HG03196 (cell line): ENCODE results near the gene FAHD1.
"Not testable (repeated sequence)": the region's sequence is repeated elsewhere in the genome, so short reads cannot be mapped to it uniquely, and the experiment has no call there.

ENCODE experiments used
- ATAC-seq: cut with Tn5 transposase; IDR thresholded peaks from one replicate; pipeline ENCODE4 v1.9.1; 2021; ENCODE audit not compliant: unreplicated experiment

Gene FAHD1

GRCh38 chr16:1834096-1834495 is 7.1 kb downstream of the FAHD1 start:
- ATAC-seq: no peak

DNA sequence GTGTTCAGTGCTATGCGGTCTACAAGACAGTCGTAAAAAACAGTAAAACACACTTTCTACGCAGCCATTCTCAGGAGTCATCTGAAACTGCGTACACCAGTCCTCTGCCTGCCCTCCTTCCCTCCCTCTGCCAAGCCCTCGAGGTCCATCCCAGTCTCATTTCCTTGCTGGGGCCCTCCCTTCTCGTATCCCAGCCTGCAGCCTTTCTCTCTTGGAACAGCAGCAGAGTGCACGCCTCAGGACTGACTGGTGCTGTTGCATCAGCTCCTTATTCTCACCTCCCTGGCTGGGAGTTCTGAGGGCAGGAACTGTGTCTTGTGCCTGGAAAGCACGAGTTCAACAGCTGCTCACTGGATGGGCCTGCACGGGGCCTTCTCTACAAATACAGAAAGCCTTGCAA is 12.5 kb downstream of the FAHD1 start:
- ATAC-seq: no peak

GRCh38 chr16:1845985-1846384 is 19.0 kb downstream of the FAHD1 start:
- no peak for ATAC-seq

GRCh38 chr16:1846416-1846815 is 19.4 kb downstream of the FAHD1 start:
- ATAC-seq: no peak

DNA sequence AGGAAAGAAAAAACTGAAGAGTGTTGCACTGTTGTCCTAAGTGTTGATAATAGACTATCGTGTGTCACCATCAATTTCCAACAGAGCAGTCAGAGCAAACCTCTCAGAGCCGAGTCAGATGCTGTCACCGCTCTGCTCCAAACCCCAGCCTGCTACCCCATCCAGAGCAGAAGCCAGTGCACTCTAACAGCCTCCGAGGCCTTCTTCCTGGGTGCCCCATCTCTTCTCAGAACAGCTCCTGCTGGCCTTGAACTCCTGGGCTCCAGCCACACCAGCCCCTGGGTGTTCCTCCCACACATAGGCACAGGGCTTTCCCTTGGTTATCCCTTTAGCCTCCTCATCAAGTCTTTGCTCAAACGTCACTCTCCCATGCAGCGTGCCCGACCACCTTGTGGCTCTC is 24.0 kb downstream of the FAHD1 start:
- no peak for ATAC-seq

DNA sequence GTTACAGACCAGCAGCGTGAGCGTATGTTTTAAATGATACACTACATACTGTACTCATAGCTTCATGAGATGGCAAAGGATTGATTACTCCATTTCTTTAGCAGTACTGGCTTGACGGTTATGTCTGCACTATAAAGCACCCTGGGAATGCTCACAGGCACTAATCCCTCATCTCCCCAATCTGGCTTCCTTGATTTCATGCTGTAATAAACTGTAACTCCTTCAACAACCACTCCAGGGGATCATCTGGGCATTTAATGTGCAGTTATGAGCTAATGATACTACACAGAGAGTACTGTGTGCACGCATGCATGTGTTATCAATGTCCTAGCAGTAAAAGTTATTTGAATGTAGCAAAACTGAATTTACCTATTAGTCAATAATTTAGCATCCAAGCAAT is 24.8 kb downstream of the FAHD1 start:
- no peak for ATAC-seq

DNA sequence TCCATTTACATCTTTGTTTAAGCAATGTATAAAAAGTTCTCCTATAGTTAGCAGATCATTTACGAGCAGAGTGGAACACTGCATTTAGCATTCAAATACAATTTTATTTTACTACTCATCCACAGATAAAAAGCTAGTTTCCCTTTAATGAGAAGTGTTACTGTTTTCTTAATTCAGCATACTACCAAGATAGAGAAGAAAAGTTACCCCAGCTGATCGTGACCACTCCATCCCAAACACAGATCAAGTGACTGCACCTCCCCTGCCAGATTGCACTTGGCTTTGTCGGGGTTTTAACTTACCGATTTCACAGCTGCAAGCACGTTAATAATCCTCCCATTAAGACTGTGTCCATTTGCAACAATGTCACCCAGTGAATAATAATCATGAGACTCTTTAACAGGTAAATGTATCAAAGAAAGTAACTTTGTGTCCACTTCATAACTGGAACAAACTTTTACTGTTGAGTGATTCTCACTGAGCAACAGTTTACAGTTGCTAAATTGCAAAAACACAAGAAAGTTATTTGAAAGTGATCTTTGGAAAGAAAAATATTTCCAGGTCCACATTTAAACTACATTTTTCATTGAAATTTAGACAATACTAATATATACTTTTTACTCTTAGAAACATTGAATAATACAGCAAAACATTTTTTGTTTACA is 30.6 kb downstream of the FAHD1 start:
- ATAC-seq: no peak

GRCh38 chr16:1858189-1858865 is 31.3 kb downstream of the FAHD1 start:
- no peak for ATAC-seq

GRCh38 chr16:1859650-1860049 is 32.6 kb downstream of the FAHD1 start:
- no peak for ATAC-seq

GRCh38 chr16:1861730-1862129 is 34.7 kb downstream of the FAHD1 start:
- ATAC-seq: no peak

DNA sequence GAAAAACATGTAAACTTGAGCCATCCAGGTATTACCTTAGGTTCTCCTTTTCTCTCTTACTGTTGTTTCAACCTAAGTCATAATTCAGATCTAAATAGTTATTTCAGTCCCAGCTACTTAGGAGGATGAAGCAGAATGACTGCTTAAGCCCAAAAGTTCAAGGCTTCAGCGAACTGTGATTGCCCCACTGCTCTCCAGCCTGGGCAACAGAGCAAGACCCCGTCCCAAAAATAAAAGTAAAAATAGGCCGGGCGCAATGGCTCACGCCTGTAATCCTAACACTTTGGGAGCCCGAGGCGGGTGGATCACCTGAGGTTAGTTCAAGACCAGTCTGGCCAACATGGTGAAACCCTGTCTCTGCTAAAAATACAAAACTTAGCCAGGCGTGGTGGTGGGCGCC is 35.4 kb downstream of the FAHD1 start:
- ATAC-seq: no peak

GRCh38 chr16:1863681-1864460 is 36.9 kb downstream of the FAHD1 start:
- no peak for ATAC-seq

- no peak for ATAC-seq
Observed at GRCh38 chr16:1865902-1866690, 39.1 kb downstream of the FAHD1 start.

GRCh38 chr16:1870365-1871082 is 43.5 kb downstream of the FAHD1 start:
- no peak for ATAC-seq

- no peak for ATAC-seq
Observed at GRCh38 chr16:1871974-1872635, 45.1 kb downstream of the FAHD1 start, which contains the start of gene MEIOB. Gene MEIOB (minus strand): TSS chr16:1872164. CDS start chr16:1868175, 3,989 bp downstream.

- no peak for ATAC-seq
Observed at GRCh38 chr16:1874854-1875253, 47.8 kb downstream of the FAHD1 start.

- not testable (repeated sequence) for ATAC-seq
Observed at GRCh38 chr16:1876066-1876465, 49.1 kb downstream of the FAHD1 start.

GRCh38 chr16:1876468-1876867 is 49.5 kb downstream of the FAHD1 start:
- ATAC-seq: no peak

DNA sequence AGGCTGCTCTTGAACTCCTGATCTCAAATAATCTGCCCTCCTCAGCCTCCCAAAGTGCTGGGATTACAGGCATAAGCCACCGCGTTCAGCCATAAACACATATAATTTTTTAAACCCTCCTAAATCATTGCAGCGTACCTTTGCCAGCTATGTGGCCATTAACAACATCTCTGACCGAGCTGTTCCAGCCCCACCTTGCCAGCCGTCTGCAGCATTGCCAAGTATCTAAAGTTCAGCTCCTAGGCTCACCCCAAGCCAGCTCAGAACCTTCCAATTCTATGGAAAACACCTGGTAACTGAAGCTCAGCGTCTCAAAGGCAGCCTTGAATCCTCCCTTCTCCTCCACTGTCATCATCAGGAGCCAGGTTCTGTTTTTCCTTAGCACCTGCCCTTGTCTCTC is 50.1 kb downstream of the FAHD1 start:
- no peak for ATAC-seq

DNA sequence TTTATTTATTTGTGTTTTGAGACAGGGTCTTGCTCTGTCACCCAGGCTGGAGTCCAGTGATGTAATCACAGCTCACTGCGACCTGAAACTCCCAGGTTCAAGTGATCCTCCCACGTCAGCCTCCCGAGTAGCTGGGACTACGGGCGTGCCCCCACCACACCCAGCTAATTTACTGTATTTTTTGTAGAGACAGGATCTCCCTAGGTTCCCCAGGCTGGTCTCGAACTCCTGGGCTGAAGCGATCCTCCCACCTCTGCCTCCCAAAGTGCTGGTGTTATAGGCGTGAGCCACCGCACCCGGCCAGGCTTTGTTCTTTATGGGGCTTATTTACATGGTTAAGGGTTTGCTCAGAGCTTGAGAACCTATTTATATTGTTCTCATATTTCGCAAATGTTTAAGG is 50.8 kb downstream of the FAHD1 start:
- no peak for ATAC-seq
